Upper lobe of right lung (tissue), 1 donor: Measurements from ENCODE around the gene GPC2. TPM values are rescaled to one million over a fixed set of nuclear protein-coding genes. Genes with fewer than 3 reads are reported as not detected.
A peak's percentile ranks its signal among the peaks of the same experiment; 100 is the strongest.

ENCODE experiments used
- ATAC-seq: fragments of 200-7000 bp; cut with Tn5 transposase; one replicate; pipeline ENCODE4 v1.9.1; 2020; ENCODE audit warnings: mild to moderate bottlenecking, moderate library complexity
- DNase-seq: peaks from one replicate; pipeline ENCODE4 v3.0.0-alpha.2; 2020
- H3K27ac ChIP-seq: fragments of 200-600 bp; one replicate; pipeline ENCODE4 v1.8.0; 2022
- H3K27me3 ChIP-seq: fragments of 200-600 bp; one replicate; pipeline ENCODE4 v1.8.0; 2022; ENCODE audit warnings: mild to moderate bottlenecking
- H3K36me3 ChIP-seq: fragments of 200-600 bp; one replicate; pipeline ENCODE4 v1.8.0; 2022
- H3K4me1 ChIP-seq: fragments of 200-600 bp; one replicate; pipeline ENCODE4 v1.8.0; 2022
- H3K4me3 ChIP-seq: fragments of 200-600 bp; one replicate; pipeline ENCODE4 v1.8.0; 2022; ENCODE audit warnings: mild to moderate bottlenecking
- H3K9me3 ChIP-seq: fragments of 200-600 bp; one replicate; pipeline ENCODE4 v1.8.0; 2022
- CTCF ChIP-seq: fragments of 200-600 bp; IDR thresholded peaks from one replicate; pipeline ENCODE4 v1.8.0; 2022; ENCODE audit warnings: antibody characterized with exemption
- intact Hi-C: fragments of 100-400 bp; cut with DNase I; formaldehyde crosslinking; loops from one replicate; pipeline ENCODE4 v1.11.0; 2022
- total RNA-seq: library from RNA; stranded (reverse); fragmentation: NEBNext Ultra II Directional; extraction: Animal tissue kit (Norgen Biotek cat#: 25700); gene quantifications from one replicate; pipeline ENCODE4 v1.2.1, GENCODE V29; 2021
- donor health status: DM: no; HTN: yes; CAD: no; lungs with severe emphysema.

Gene GPC2
- total RNA-seq, 1 donor from 2014 or later, result 0.49 TPM

GRCh38 chr7:100126931-100127865, 50.0 kb downstream of the GPC2 start, which contains the start of gene MBLAC1:
Gene MBLAC1 (plus strand): TSS chr7:100126967. CDS start chr7:100127396, 429 bp downstream.
- Histone ChIP-seq H3K27ac (peak within 1 kb of the TSS; percentile 95), H3K4me1 (peaks cover 16% of the 10 kb centered on the region), H3K4me3 (peak within 1 kb of the TSS; percentile 88), H3K9me3 (no peaks in the 10 kb centered on the region), H3K36me3 (peaks cover 5% of the 10 kb centered on the region), H3K27me3 (no peaks in the 10 kb centered on the region)
- ATAC-seq, result peak; percentile 96
- no peak for TF ChIP-seq CTCF
- intact Hi-C loops, result no loop called here
- DNase-seq, result peak; percentile 92

GRCh38 chr7:100126239-100126930, 50.8 kb downstream of the GPC2 start:
- peaks cover 5% of the 10 kb centered on the region for H3K36me3 ChIP-seq
- ATAC-seq, result no peak
- DNase-seq, result no peak
- peaks cover 16% of the 10 kb centered on the region for H3K4me1 ChIP-seq
- no peak for TF ChIP-seq CTCF
- H3K9me3 ChIP-seq, result no peaks in the 10 kb centered on the region
- no peaks in the 10 kb centered on the region for H3K27me3 ChIP-seq
- H3K4me3 ChIP-seq, result peak overlapping the region; percentile 88
- intact Hi-C loops, result no loop called here
- peak overlapping the region; percentile 95 for H3K27ac ChIP-seq

- DNase-seq, result no peak
- Histone ChIP-seq H3K27me3 (no peaks in the 10 kb centered on the region), H3K4me1 (peaks cover 22% of the 10 kb centered on the region), H3K4me3 (no peak overlapping the region), H3K36me3 (peaks cover 5% of the 10 kb centered on the region), H3K27ac (no peak overlapping the region), H3K9me3 (no peaks in the 10 kb centered on the region)
- ATAC-seq, result no peak
- intact Hi-C loops, result no loop called here
- no peak for TF ChIP-seq CTCF
Measured at GRCh38 chr7:100124301-100125230, 52.6 kb downstream of the GPC2 start.

GRCh38 chr7:100122568-100122967, 54.6 kb downstream of the GPC2 start:
- no peak for TF ChIP-seq CTCF
- ATAC-seq, result no peak
- no peaks in the 10 kb centered on the region for H3K9me3 ChIP-seq
- H3K27me3 ChIP-seq, result no peaks in the 10 kb centered on the region
- H3K36me3 ChIP-seq, result peaks cover 5% of the 10 kb centered on the region
- H3K4me1 ChIP-seq, result peaks cover 23% of the 10 kb centered on the region
- intact Hi-C loops, result no loop called here
- no peak for DNase-seq
- no peak overlapping the region for H3K27ac ChIP-seq
- no peak overlapping the region for H3K4me3 ChIP-seq

- H3K4me1 ChIP-seq, result peaks cover 23% of the 10 kb centered on the region
- H3K9me3 ChIP-seq, result no peaks in the 10 kb centered on the region
- H3K36me3 ChIP-seq, result peaks cover 5% of the 10 kb centered on the region
- no peak for TF ChIP-seq CTCF
- intact Hi-C loops, result no loop called here
- DNase-seq (no peak), ATAC-seq (no peak)
- H3K4me3 ChIP-seq, result no peak overlapping the region
- H3K27ac ChIP-seq, result no peak overlapping the region
- no peaks in the 10 kb centered on the region for H3K27me3 ChIP-seq
Measured at GRCh38 chr7:100122067-100122466, 55.1 kb downstream of the GPC2 start.
